Measurements from ENCODE around the gene TUBB8B. TPM values are rescaled to one million over a fixed set of nuclear protein-coding genes. Genes with fewer than 3 reads are reported as not detected.
A peak's percentile ranks its signal among the peaks of the same experiment; 100 is the strongest.
"Not testable (repeated sequence)": the region's sequence is repeated elsewhere in the genome, so short reads cannot be mapped to it uniquely, and the experiment has no call there.

TUBB8B gene
- total RNA-seq, 1 experiment from 2014 or later = 1.0 TPM

GRCh38 chr18:91561-91960, 42.1 kb upstream of the TUBB8B start:
- H3K4me2 ChIP-seq (ENCODE audit: insufficient read depth, insufficient read length, low read length); H2BK15ac ChIP-seq (ENCODE audit: low read depth, low read length); H4K91ac ChIP-seq (ENCODE audit: insufficient read length, low read depth, low read length); H3K4me3 Mint-ChIP-seq; H3K4ac ChIP-seq (ENCODE audit: low read depth, low read length); H3K9me3 ChIP-seq (ENCODE audit: control insufficient read depth, low read depth, low read length); H3K14ac ChIP-seq (ENCODE audit: insufficient read depth, low read length); H4K5ac ChIP-seq (ENCODE audit: insufficient read length, low read depth, low read length); H2AFZ ChIP-seq (ENCODE audit: low read length); H3K79me2 ChIP-seq (ENCODE audit: insufficient read depth, low read length); H3K23ac ChIP-seq (ENCODE audit: insufficient read length, low read depth, low read length); H2BK5ac ChIP-seq (ENCODE audit: insufficient read length, low read length); H2AK5ac ChIP-seq (ENCODE audit: insufficient read length, low read length); H3K79me1 ChIP-seq (ENCODE audit: insufficient read depth, low read depth, low read length, poor library complexity, severe bottlenecking); H3K27ac ChIP-seq (ENCODE audit: insufficient read length, low read depth, low read length); H4K8ac ChIP-seq (replicated peaks; ENCODE audit: insufficient read length, low read depth, low read length); H3T11ph ChIP-seq (ENCODE audit: low read length); H3K27me3 Mint-ChIP-seq (ENCODE audit: low read depth); DNase-seq; H3K4me1 Mint-ChIP-seq; H2BK120ac ChIP-seq (ENCODE audit: low read depth, low read length, poor library complexity, severe bottlenecking); H3K23me2 ChIP-seq (ENCODE audit: insufficient read length, low read depth, low read length, poor library complexity, severe bottlenecking); H3K18ac ChIP-seq (ENCODE audit: insufficient read length, low read depth, low read length); H3K27me3 ChIP-seq (ENCODE audit: insufficient read depth, low read length); H2BK20ac ChIP-seq (ENCODE audit: low read depth, low read length, poor library complexity, severe bottlenecking); H2BK12ac ChIP-seq (ENCODE audit: insufficient read length, low read depth, low read length); H3K9ac ChIP-seq (ENCODE audit: extremely low read depth, insufficient read length, low read length); H3K56ac ChIP-seq (ENCODE audit: insufficient read length, low read depth, low read length); H3K4me1 ChIP-seq (ENCODE audit: insufficient read depth, low read length); H3K27ac Mint-ChIP-seq; H4K20me1 ChIP-seq (ENCODE audit: control insufficient read depth, insufficient read depth, insufficient read length): not testable (repeated sequence)
- no CpG with 5 or more reads among the region's 1 CpG for WGBS (ENCODE audit: extremely low coverage, insufficient read length, low lambda C conversion rate)
- Mint-ChIP-seq H3K36me3 (ENCODE audit: insufficient read depth in 1 of 3, low read depth in 3 of 3) (peaks cover 3 to 14% (median 4%) of the 10 kb centered on the region in 3 experiments), H3K9me3 (peaks cover 60 to 73% of the 10 kb centered on the region in 2 experiments)

DNA sequence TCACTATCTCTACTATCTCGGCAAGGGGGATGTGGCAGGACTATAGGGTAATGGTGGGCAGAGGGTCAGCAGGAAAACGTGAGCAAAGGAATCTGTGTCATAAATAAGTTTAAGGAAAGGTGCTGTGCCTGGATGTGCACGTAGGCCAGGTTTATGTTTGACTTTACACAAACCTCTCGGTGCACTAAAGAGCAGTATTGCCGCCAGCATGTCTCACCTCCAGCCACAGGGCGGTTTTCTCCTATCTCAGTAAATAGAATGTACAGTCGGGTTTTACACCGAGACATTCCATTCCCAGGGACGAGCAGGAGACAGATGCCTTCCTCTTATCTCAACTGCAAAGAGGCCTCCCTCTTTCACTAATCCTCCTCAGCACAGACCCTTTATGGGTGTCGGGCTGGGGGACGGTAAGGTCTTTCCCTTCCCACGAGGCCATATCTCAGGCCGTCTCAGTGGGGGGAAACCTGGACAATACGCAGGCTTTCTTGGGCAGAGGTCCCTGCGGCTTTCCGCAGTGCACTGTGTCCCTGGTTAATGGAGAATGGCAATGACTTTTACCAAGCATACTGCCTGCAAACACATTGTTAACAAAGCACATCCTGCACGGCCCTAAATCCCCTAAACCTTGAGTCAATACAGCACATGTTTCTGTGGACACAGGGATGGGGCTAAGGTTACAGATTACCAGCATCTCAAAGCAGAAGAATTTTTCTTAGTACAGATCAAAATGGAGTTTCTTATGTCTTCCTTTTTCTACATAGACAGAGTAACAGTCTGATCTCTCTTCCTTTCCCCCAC, 41.2 kb upstream of the TUBB8B start:
- H2BK15ac ChIP-seq (ENCODE audit: low read depth, low read length); H2AFZ ChIP-seq (ENCODE audit: low read length); H2BK20ac ChIP-seq (ENCODE audit: low read depth, low read length, poor library complexity, severe bottlenecking); H4K5ac ChIP-seq (ENCODE audit: insufficient read length, low read depth, low read length); H4K20me1 ChIP-seq (ENCODE audit: control insufficient read depth, insufficient read depth, insufficient read length); H3K18ac ChIP-seq (ENCODE audit: insufficient read length, low read depth, low read length); H2BK120ac ChIP-seq (ENCODE audit: low read depth, low read length, poor library complexity, severe bottlenecking); DNase-seq; H3K14ac ChIP-seq (ENCODE audit: insufficient read depth, low read length); H3K4me3 Mint-ChIP-seq; H3K4me1 ChIP-seq (ENCODE audit: insufficient read depth, low read length); H3K4ac ChIP-seq (ENCODE audit: low read depth, low read length); H4K8ac ChIP-seq (replicated peaks; ENCODE audit: insufficient read length, low read depth, low read length); H2BK5ac ChIP-seq (ENCODE audit: insufficient read length, low read length); H2BK12ac ChIP-seq (ENCODE audit: insufficient read length, low read depth, low read length); H3K27ac ChIP-seq (ENCODE audit: insufficient read length, low read depth, low read length); H3K9me3 ChIP-seq (ENCODE audit: control insufficient read depth, low read depth, low read length); H4K91ac ChIP-seq (ENCODE audit: insufficient read length, low read depth, low read length); H3K9ac ChIP-seq (ENCODE audit: extremely low read depth, insufficient read length, low read length); H3K79me1 ChIP-seq (ENCODE audit: insufficient read depth, low read depth, low read length, poor library complexity, severe bottlenecking); H3K23me2 ChIP-seq (ENCODE audit: insufficient read length, low read depth, low read length, poor library complexity, severe bottlenecking); H3K4me1 Mint-ChIP-seq; H3K4me2 ChIP-seq (ENCODE audit: insufficient read depth, insufficient read length, low read length); H2AK5ac ChIP-seq (ENCODE audit: insufficient read length, low read length); H3K23ac ChIP-seq (ENCODE audit: insufficient read length, low read depth, low read length); H3K56ac ChIP-seq (ENCODE audit: insufficient read length, low read depth, low read length); H3K27me3 ChIP-seq (ENCODE audit: insufficient read depth, low read length); H3K27me3 Mint-ChIP-seq (ENCODE audit: low read depth); H3K79me2 ChIP-seq (ENCODE audit: insufficient read depth, low read length); H3T11ph ChIP-seq (ENCODE audit: low read length): not testable (repeated sequence)
- Mint-ChIP-seq H3K36me3 (ENCODE audit: insufficient read depth in 1 of 3, low read depth in 3 of 3) (peaks cover 0 to 11% (median 1%) of the 10 kb centered on the region in 3 experiments; a peak in 3 of 7 replicates), H3K9me3 (peaks cover 54 to 68% of the 10 kb centered on the region in 2 experiments), H3K27ac (peak overlapping the region in 1 of 3 experiments; percentile 34; a peak in 1 of 7 replicates)
- no CpG with 5 or more reads among the region's 17 CpGs for WGBS (ENCODE audit: extremely low coverage, insufficient read length, low lambda C conversion rate)

Measured in H9 (cell line).